GM21367 (cell line): ENCODE measurements around the gene SSTR3.
"Not testable (repeated sequence)": the region's sequence is repeated elsewhere in the genome, so short reads cannot be mapped to it uniquely, and the experiment has no call there.

Source experiments
- ATAC-seq: cut with Tn5 transposase; IDR thresholded peaks from one replicate; pipeline ENCODE4 v1.9.1; 2021; ENCODE audit not compliant: unreplicated experiment

SSTR3 gene

GRCh38 chr22:37211075-37211865, 1.0 kb downstream of the SSTR3 start:
- ATAC-seq = no peak

- no peak for ATAC-seq
These were observed 2.1 kb downstream of the SSTR3 start for GRCh38 chr22:37210041-37210803.

GRCh38 chr22:37209140-37209845, 3.0 kb downstream of the SSTR3 start:
- no peak for ATAC-seq

GRCh38 chr22:37208401-37209139, 3.7 kb downstream of the SSTR3 start:
- no peak for ATAC-seq

- no peak for ATAC-seq
These were observed 4.3 kb downstream of the SSTR3 start for GRCh38 chr22:37207981-37208380.

- no peak for ATAC-seq
These were observed 5.1 kb downstream of the SSTR3 start for GRCh38 chr22:37206841-37207821.

- no peak for ATAC-seq
These were observed 6.0 kb downstream of the SSTR3 start for GRCh38 chr22:37206118-37206840.

- ATAC-seq = no peak
These were observed 7.2 kb downstream of the SSTR3 start for GRCh38 chr22:37205046-37205445.

GRCh38 chr22:37204045-37204655, 8.1 kb downstream of the SSTR3 start:
- no peak for ATAC-seq

GRCh38 chr22:37203354-37204044, 8.8 kb downstream of the SSTR3 start:
- no peak for ATAC-seq

GRCh38 chr22:37202716-37203115, 9.6 kb downstream of the SSTR3 start:
- ATAC-seq = no peak

GRCh38 chr22:37202001-37202555, 10.2 kb downstream of the SSTR3 start:
- ATAC-seq = no peak

- not testable (repeated sequence) for ATAC-seq
These were observed 10.8 kb downstream of the SSTR3 start for GRCh38 chr22:37201443-37201820.

GRCh38 chr22:37199760-37200108, 12.5 kb downstream of the SSTR3 start:
- ATAC-seq = no peak

GRCh38 chr22:37199103-37199759, 13.0 kb downstream of the SSTR3 start:
- ATAC-seq = peak; percentile 79

- ATAC-seq = no peak
These were observed 13.8 kb downstream of the SSTR3 start for GRCh38 chr22:37198258-37199102.
